M059J (cell line): ENCODE data around the gene MAP1B. TPM values are rescaled to one million over a fixed set of nuclear protein-coding genes. Genes with fewer than 3 reads are reported as not detected.

ENCODE experiments used
- DNase-seq: peaks from one replicate; pipeline ENCODE4 v3.0.0-alpha.2; 2012; ENCODE audit warnings: low read depth
- total RNA-seq: library from RNA; depleted of rRNA; stranded (reverse); fragments of >200 nt; shearing (Covaris generic); gene quantifications from 2 replicates; pipeline ENCODE4 v1.2.3, GENCODE V29; 2014

Gene MAP1B
- total RNA-seq, 1 experiment from 2014 or later = 200 TPM

DNA sequence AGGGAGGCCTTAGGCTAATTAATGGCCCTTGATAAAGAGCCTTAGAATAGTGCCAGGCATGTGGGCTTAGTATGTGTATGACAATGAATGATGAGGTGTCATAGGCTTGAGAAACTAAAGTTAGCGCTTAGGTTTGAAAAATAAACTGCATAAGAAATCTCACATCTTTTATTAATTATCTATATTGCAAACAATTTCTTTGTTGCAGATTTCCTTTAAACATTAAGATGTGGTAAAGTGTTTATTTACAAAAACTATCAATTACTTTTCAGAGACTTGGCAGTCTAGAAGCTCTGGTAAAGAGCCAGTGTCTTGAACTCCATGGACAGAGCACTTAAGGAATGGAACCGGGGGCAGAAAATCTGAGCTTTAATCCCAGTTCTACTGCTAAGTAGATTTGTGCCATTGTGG is 23.1 kb downstream of the MAP1B start:
- DNase-seq = peak; percentile 73

DNA sequence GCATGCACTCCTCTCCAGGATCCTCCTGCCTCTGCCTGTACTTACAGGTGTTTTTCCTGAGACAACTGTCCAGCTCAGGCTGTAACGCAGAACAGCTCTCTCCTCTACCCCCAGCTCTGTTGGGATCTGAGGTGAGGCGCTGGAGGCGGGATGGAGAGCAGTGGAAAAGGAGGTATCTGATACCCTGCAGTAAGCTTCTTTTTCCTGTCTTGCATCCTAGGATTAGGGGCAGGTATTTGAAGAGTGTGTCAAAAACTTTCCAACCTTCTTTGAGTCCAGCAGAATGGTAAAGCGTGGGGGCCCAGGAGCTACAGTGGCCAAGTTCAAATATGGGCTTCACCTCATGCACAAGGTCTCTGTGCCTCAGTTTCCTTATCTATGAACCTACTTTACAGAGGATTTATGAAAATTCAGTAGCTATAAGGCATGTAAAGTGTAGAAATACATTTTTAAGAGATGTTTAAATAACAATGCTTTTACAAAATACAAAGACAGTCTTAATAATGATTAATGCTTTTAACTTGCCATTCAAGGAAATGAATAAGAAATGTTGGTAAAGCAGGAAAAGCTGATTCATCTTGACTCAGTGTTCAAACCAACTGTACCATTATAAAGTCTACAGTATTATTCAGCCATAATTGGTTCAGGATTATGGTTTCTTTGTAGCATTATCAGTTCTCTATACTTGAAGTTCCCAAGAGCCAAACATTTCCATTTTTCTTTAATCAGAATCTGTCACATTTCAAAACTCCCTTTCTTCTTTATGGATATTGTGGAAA is 26.1 kb downstream of the MAP1B start:
- DNase-seq = peak; percentile 79

DNA sequence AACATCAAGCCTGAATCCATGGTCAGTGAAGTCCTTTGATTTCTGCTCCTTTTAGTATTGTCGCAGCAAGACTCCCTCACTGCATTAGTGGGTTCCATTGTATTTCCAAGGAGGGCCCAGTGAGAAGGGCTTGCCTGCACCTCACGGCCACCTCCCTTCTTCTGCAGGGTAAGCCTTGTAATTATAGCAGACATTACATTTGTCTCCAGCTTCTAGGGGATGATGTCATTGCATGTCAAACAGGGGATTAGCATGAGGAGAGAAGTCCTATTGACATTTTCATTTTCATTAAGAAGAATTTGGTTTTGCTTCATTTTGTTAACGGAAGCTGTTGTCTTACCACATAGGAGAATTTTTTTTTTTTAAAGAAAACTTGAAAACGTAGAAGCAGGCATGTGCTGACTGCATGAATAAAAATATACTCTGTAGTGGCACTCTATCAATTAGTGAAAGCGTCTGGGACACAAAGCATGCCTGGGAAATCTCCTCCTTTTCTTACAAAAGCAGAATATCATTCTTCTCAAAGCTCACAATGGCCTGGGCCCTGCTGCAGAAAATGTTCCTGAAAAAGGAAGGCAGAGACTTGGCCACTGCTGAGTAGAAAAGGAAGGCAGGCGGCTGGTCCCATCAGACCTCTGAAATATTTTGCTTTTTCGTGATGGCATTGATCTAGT is 27.1 kb downstream of the MAP1B start:
- DNase-seq = peak; percentile 68

DNA sequence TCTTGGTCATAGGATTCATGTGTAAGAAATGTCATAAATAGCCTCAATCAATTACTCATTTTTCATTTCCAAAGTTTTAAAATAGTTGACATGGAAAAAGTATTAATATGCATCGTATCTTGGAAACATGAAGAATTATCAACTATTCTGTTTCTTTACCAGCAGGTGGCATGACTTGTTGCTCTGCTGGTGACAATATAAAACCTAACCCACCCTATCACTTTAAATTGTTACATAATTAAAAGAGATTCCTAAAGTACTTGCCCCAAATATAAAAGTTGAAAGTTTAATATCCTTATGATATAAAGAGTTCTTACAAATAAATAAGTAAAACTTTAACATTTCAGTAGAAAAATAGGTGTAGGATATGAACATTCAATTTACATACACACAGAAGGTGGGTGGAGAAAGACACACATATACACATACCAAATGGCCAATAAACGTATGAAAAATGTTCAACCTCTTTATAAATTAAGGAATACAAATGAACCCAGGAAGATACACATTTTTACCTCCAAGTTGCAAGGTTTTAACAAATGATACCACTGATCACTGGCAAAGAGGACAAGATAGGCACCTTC is 30.6 kb downstream of the MAP1B start:
- DNase-seq = no peak

DNA sequence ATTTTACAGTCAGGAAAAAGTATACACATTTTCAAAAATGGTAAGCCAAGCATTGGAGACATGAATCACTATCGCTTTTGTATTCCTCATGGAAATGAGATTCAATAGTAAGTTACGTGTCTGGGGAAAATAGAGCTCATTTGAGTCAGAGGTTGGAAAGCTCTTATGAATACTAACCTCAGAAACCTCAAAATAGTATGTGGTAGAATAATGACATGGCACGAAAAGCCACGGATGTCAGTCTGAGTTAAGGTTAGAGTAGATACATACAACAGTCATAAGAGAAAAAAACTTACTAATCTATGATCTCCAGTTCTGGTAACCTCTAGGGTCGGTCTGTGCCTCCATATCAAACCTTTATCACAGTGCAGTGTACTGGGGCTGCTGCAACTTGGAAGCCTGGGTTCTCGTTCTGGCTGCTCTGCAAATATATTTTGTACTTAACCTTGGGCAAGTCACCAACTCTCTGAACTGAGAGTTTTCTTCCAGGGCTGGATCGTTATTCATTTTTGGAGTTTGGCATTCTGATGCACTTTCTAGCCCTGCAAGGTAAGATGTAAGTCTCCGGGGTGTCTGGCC is 31.8 kb downstream of the MAP1B start:
- peak; percentile 97 for DNase-seq

DNA sequence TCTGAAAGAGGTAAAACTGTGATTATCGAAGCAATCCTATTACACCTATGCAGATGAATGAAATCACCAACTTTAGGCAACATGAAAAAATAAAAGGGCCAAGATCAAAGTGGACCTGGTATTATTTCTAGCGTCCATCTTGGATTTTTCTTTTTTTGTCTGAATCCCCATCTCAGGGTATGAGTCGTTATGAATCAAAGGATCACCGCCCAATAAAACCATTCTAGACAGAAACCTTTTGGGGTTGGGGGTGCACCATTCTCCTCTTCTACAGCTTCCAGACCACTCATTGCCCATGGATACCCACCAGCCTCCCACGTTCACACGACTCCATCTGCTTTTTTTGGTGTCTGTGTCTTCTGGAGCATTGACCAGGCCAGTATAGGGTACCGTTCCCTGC is 33.4 kb downstream of the MAP1B start:
- DNase-seq = peak; percentile 72

DNA sequence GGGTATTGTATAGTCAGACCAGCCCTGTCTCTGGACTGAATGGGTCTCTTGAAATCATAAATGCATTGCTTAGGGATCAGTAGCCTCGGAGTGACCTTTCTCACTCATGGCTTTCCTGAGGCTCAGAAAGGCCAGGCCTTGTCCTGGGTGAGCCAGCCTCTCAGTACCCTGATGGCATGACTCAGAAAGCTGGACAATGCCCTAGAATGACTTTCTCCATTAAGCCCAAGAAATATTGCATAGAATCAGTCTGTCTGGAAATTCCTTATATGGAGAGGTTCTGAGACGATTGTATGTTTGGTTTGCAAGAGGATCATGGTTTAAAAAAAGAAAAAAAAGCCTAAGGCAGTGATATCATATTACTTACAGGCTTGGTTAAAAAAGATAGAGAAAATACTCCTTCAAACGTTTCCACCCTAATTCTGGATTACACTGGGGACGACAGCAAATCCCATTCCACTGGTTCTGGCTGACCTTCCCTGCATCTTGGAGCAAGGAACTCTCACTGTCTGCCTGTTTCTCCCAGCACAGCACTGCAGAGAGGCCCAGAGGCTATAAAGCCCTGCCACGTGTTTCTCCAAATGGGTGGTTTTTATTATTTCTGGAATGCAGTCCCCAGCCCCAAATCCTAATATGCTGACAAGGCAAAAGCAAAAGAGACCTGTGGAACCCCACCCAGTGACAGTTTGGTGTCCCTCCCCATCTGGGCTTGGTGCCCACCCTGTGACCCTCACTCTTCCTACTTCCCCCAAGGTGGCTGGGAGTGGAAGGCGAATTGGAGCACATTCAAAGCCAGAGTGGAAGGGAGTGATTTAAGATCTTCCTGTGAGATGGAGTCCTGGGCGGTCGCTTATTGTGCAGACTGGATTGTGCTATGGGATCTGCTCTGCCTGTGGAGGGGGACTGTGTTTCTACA is 34.4 kb downstream of the MAP1B start:
- DNase-seq = peak; percentile 98

DNA sequence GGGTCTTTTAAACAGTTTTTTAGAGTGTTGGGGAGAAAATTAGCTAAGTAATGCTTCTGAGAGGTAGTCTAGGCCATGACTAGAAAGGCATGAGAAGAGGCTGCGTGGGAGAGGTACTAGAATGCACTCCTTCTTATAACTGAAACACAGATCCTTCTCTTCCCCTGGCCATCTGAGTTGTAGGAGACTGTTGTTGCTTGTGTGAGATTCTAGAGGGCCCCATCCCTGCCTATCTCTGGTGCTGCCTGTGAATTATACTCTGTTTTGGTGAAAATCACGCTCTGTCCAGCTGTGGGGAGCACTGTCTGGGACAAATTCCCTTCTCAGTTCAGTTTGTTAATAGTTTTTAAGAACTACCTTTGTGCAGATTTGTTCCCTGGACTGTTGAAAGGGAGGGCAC is 37.5 kb downstream of the MAP1B start:
- DNase-seq = no peak

DNA sequence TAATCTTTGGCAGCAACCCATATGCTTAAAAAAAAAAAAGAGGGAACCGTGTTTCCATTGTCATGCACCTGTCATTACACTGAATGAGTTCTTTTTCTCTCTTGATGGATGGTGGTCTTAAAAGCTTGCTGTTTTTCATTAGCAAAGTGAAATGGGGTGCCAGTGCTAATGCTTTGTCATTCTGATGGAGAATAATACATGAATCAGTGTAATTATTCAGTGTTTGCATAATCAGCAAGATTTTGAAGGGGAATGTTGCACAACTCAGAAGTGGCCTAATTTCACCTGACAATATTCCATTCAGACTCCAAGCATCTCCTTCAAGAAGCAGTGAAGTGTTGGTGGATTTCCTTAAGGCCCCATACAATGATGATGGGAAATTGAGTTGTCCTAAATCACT is 38.1 kb downstream of the MAP1B start:
- no peak for DNase-seq

DNA sequence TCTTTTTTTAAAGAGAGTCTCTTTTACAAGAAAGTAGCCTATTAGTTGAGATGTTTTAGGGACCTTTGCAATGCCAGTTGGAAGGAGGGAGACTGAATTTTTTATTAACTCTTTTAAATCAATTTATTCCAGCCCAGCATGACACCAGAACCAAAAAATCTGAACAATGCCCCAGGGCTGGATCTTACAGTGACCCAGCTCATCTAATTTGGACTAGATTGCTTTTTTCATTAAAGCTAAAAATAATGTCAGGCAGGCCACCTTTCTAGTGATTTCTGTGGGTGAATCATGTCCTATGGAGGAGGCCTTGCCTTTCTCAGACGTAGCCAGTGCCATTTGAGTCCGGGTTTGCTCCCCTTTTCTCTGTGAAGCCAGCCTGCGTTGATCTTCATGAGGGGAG is 38.8 kb downstream of the MAP1B start:
- DNase-seq = peak; percentile 62

DNA sequence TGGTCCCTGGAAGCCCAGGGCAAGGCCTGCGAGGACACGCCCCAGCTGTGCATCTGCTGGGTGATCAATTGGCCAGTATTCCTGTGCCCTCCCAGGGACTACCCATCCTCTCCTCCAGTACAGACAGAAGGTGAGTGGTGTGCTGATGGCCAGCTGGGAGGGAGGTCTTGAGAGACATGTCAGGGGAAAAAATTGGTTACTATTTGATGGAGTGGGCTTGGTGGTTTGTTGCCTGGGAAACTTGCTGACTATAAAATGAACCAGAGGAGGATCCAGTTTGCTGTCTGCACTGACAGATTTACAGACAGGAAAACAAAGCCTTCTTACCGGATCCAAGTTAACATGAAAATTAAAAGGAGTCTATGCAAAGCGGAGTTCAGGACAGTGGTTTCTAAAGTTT is 40.3 kb downstream of the MAP1B start:
- no peak for DNase-seq

DNA sequence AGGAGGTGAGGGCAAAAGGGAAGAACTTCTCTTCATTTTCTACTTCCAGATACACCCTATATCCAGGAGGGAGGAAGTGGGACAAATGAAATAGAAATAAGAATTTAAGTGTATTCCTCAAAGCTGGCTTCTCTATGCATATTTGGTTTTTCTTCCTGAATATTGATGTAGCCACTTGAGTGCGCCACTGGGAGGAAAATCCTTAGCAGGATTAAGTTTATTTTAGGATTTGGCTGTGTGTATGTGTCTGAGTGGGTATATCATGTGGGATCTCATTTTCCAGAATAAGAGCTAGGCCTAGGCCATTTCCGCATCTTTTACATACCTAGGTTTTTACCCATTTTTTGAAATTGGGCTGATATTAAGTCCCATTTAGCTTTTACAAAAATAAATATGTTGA is 42.5 kb downstream of the MAP1B start:
- DNase-seq = no peak

DNA sequence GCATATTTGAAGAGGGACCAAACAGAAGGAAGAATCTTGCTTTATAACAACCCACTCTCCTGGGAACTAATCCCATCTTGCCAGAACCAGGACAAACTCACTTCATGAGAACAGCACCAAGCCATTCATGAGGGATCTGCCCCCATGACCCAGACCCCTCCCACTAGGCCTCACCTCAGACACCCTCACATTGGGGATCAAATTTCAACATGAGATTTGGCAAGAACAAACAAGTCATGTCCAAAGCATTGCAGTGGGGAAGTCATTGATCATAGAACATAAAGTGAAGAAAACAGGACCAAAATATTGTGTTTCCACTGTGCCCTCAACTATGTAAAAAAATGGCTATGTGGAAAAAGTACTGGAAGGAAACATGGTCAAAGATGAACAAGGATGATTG is 43.9 kb downstream of the MAP1B start:
- DNase-seq = peak; percentile 63

DNA sequence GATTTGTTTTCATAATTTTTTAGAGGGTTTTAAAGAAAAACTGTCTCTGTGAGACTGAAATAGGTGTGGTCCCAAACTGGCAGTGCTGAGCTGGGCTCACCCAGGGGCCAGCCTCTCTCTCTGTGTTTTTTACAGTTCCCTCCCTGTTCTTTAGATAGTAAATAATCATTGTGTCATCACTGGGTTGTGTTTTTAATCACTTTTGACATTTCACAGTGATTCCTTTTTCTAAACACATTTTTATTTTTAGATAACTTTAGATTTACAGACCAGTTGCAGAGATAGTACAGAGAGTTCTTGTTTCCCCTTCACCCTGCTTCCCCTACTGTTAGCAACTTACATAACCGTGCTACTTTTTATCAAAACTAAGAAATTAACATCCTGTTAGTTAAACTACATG is 44.4 kb downstream of the MAP1B start:
- no peak for DNase-seq

DNA sequence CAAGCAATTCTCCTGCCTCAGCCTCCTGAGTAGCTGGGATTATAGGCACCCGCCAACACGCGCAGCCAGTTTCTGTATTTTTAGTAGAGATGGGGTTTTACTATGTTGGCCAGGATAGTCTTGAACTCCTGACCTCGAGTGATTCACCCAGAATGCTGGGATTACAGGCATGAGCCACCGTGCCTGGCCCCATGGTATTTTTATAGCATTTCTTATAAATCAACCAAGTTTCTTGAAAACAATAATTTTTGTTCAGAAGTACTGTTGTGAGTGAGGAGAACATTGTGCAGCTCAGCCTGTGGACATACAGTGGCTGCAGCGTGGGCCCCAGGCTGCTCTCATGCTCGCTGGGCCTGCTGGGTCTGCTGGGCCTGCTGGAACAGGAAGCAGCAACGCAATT is 45.3 kb downstream of the MAP1B start:
- peak; percentile 86 for DNase-seq

DNA sequence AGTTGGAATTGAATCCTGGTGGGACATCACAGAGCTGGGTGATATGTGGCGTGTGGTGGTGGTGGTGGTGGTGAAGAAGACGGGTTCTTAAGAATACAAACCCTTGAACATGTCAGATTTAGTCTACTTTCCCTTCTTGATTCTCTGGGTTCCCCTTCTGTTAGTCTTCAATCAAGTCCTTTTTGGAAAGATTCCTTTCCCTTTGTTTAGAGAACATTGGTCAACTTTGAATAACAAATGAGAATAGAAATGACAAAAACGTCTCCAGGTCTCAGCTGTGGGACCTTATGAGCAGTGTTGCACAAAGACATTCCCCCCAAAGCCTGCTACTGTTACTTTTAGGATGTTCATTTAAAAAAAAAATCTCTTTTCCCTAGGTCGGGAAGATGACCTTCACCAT is 46.3 kb downstream of the MAP1B start:
- DNase-seq = no peak

DNA sequence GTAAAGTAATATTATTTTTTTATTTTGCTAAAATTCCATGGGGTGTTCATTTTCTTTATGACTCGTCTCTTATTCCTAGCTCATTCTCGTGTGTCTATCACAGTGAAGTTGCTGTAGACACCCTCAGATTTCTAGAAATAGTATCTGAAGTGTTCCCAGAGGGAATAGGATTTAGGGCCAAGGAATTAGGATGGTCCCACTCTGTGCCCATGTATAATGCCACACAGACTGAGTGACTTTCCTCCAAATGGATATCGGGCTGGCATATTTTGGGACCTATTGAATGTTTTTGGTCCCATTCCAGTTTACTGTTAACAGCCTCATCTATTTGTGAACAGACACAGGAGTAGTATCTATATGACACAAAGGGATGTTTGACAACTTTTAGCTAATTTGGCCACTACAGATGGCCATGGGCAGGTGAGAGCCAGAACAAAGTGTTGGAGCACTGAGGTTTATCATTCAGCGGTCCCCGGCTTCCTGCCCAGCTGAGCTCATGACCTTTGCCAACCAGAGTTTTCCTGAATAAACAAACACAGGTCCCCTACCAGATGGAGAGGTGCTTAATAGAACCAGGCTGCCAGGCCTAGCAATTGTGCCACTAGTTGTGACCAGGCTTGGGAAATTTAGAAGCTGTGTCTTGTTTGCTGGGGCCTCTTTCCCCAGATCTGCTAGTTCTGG is 46.9 kb downstream of the MAP1B start:
- DNase-seq = peak; percentile 81

DNA sequence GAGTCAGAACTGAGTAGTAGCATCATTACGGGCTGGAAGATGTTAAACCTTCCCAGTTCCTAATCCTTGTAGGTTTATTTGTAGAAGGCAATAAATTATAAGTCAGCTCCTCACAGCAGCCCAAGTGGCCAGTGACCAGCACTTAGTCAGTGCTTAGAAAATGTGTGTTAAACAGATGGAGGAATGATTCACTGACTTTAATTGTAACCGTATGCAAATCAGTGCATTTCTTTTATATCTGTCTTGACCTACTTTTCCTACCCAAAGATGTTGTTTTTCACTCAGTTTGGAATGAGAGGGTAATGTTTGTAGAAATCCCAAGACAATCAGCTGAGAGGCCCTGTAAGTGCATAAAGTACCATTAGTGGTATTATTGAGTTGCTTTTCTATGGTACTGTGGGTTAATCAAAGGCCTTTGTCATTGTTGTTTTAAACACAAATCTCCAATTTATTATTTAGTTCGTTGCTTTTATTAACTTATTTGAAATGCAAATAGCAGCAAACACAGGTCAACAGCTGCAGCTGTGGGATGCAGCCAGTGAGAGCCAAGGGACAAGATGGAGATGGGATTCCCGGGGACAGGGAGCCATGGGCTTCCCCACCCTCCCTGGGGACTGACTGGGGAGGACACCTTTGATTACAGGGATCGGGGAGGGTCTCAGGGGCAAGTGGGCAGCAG is 49.8 kb downstream of the MAP1B start:
- peak; percentile 95 for DNase-seq

DNA sequence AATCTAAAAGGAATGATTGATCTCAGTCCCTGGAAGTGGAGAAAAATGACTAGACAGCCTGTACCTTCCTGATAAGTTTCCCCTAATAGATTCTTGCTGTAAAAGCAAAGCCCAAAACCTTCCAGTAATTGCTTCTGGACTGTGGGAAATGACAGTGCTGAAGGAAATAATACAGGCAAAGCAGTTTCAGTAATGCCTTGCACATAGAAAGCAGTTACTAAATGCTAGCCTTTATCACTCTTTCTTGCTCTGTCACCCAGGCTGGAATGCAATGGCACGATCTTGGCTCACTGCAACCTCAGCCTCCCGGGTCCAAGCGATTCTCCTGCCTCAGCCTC is 50.3 kb downstream of the MAP1B start:
- DNase-seq = no peak

DNA sequence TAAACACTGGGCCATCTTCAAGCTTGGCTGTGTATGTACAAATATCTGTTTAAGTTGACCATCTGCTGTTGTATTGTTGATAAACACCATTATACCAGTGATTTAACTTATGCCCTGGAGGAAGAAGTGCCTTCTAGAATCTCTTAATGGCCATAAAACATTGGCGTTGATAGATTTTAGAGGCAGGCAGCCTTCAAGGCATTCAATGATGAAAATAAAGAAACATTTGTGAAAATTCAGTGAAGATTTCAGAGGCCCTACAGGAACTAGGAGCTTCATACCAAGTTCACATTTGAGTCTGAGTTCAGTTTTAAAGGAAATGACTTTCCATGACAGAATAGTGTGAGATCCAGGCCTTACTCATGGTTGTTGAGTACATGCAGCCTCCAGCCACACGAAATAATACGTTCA is 52.2 kb downstream of the MAP1B start:
- DNase-seq = peak; percentile 67

DNA sequence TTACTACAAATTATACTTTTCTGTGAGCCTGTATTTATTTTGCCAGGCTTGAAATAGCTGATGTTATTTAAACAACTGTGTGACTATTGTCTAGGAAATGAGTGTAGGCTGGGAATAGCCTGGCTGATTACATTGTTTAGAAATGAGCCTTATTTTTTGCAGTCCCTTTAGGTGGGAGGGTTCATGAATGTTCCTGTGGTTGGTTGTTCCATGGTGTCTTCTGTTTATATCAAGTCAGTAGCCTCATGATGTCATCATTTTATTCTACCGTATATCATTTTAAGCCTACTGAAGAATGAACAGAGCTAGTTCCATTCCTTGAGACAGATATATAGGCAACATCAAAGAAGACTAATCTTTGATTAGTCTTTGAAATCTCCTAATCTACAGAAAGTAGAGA is 53.1 kb downstream of the MAP1B start:
- DNase-seq = peak; percentile 89
